ENCODE data around the gene U2AF1L4. TPM values are rescaled to one million over a fixed set of nuclear protein-coding genes. Genes with fewer than 3 reads are reported as not detected.

Gene U2AF1L4
- total RNA-seq, 2 experiments from 2014 or later, result 16.1 to 35.2 TPM

GRCh38 chr19:35754370-35755130 lies 9.3 kb upstream of the U2AF1L4 start:
- H3K9me3 ChIP-seq (ENCODE audit: low read length), result no peaks in the 10 kb centered on the region
- no peak for DNase-seq (ENCODE audit: low spot score)
- no peak overlapping the region for H2AFZ ChIP-seq (ENCODE audit: low read length)
- no peaks in the 10 kb centered on the region for H4K20me1 ChIP-seq (ENCODE audit: insufficient read depth, low read length)
- BruUV-seq (replicated peaks), result no TSS peak
- intact Hi-C loops (cut with micrococcal nuclease; ENCODE audit: unreplicated experiment), result loop anchor here (5.0 kb wide), 2 partner anchors 37 to 148 kb away; partner anchors contain the start of genes HCST, KMT2B and NFKBID
- H3K9me2 ChIP-seq (ENCODE audit: insufficient read depth, low read length), result no peaks in the 10 kb centered on the region
- H3K36me3 ChIP-seq (ENCODE audit: insufficient read depth, low read length), result peaks cover 5% of the 10 kb centered on the region; the same call in 1 of the 2 replicates
- POLR2A ChIA-PET, result interaction anchor here (0.7 kb wide), 1 partner anchor 1718 kb away, joined by 5 read pairs; no protein-coding TSS in a partner anchor
- H3K4me2 ChIP-seq (ENCODE audit: low read length), result no peak overlapping the region
- peaks cover 12% of the 10 kb centered on the region; the same call in 1 of the 2 replicates for H3K79me2 ChIP-seq (ENCODE audit: insufficient read depth, low read depth, low read length)
- H3K4me3 ChIP-seq (ENCODE audit: low read depth, low read length, poor library complexity, severe bottlenecking), result no peak overlapping the region
- CTCF ChIA-PET (ENCODE audit: unreplicated experiment), result no interaction called here
- H3K4me1 ChIP-seq (ENCODE audit: insufficient read depth, low read length, poor library complexity, severe bottlenecking), result peaks cover 16% of the 10 kb centered on the region
- TF ChIP-seq EZH2phosphoT487 (IDR thresholded peaks at IDR 0.05; ENCODE audit: borderline replicate concordance, low read depth, low read length), result no peak
- TF ChIP-seq CTCF (conservative IDR thresholded peaks at IDR 0.05; ENCODE audit: low read length), result no peak
- H3K27ac ChIP-seq (ENCODE audit: low read depth, low read length, poor library complexity, severe bottlenecking), result no peak overlapping the region

- Histone ChIP-seq H3K79me2 (ENCODE audit: insufficient read depth, low read depth, low read length) (peaks cover 4% of the 10 kb centered on the region; the same call in 1 of the 2 replicates), H3K9me3 (ENCODE audit: low read length) (no peaks in the 10 kb centered on the region), H3K27ac (ENCODE audit: low read depth, low read length, poor library complexity, severe bottlenecking) (no peak overlapping the region), H2AFZ (ENCODE audit: low read length) (no peak overlapping the region), H3K4me3 (ENCODE audit: low read depth, low read length, poor library complexity, severe bottlenecking) (no peak overlapping the region), H3K4me1 (ENCODE audit: insufficient read depth, low read length, poor library complexity, severe bottlenecking) (peaks cover 13% of the 10 kb centered on the region), H3K36me3 (ENCODE audit: insufficient read depth, low read length) (no peaks in the 10 kb centered on the region), H3K9me2 (ENCODE audit: insufficient read depth, low read length) (no peaks in the 10 kb centered on the region), H4K20me1 (ENCODE audit: insufficient read depth, low read length) (no peaks in the 10 kb centered on the region), H3K4me2 (ENCODE audit: low read length) (no peak overlapping the region)
- no TSS peak for BruUV-seq (replicated peaks)
- no peak for TF ChIP-seq CTCF (conservative IDR thresholded peaks at IDR 0.05; ENCODE audit: low read length)
- TF ChIP-seq EZH2phosphoT487 (IDR thresholded peaks at IDR 0.05; ENCODE audit: borderline replicate concordance, low read depth, low read length), result no peak
- CTCF ChIA-PET (ENCODE audit: unreplicated experiment), result no interaction called here
- intact Hi-C loops (cut with micrococcal nuclease; ENCODE audit: unreplicated experiment), result no loop called here
- DNase-seq (ENCODE audit: low spot score), result no peak
- POLR2A ChIA-PET, result interaction anchor here (0.7 kb wide), 1 partner anchor 1717 kb away, joined by 5 read pairs; no protein-coding TSS in a partner anchor
These were observed 8.6 kb upstream of the U2AF1L4 start for GRCh38 chr19:35753634-35754369.

All from OCI-LY7 (cell line).